Muscle layer of colon (tissue), 2 donors: ENCODE results near the gene ABHD14A.
"Not testable (repeated sequence)": the region's sequence is repeated elsewhere in the genome, so short reads cannot be mapped to it uniquely, and the experiment has no call there.

Experiments
- H3K27ac ChIP-seq: one replicate; pipeline ENCODE4 v1.7.0; 2013; ENCODE audit warnings: low read depth, mild to moderate bottlenecking, low read length, moderate library complexity
- H3K27me3 ChIP-seq, 2 donors: one replicate each; pipeline ENCODE4 v1.7.0; 2013; ENCODE audit warnings: low read length in 2 of 2, mild to moderate bottlenecking in 2 of 2; ENCODE audit not compliant: insufficient read depth in 2 of 2, control insufficient read depth in 1 of 2
- H3K36me3 ChIP-seq: one replicate; pipeline ENCODE4 v1.7.0; 2013; ENCODE audit warnings: mild to moderate bottlenecking, low read length; ENCODE audit not compliant: insufficient read depth
- H3K4me1 ChIP-seq: one replicate; pipeline ENCODE4 v1.7.0; 2013; ENCODE audit warnings: mild to moderate bottlenecking, low read length; ENCODE audit not compliant: insufficient read depth
- H3K4me3 ChIP-seq, 2 donors: one replicate each; pipeline ENCODE4 v1.7.0; 2013; ENCODE audit warnings: low read length in 2 of 2, low read depth in 1 of 2, mild to moderate bottlenecking in 1 of 2, moderate library complexity in 1 of 2
- H3K9ac ChIP-seq: one replicate; pipeline ENCODE4 v1.7.0; 2013; ENCODE audit warnings: low read length
- H3K9me3 ChIP-seq: one replicate; pipeline ENCODE4 v1.7.0; 2013; ENCODE audit warnings: mild to moderate bottlenecking, low read length
- donor health status: abdominal sarcoma.
- donor health status: Adenocarcinoma of cecum.

Gene ABHD14A

GRCh38 chr3:51974963-51975851, at the start of gene ABHD14A:
Gene ABHD14A (plus strand): TSS chr3:51975064. CDS start chr3:51975136, 72 bp downstream.
- peak within 1 kb of the TSS; percentile 78 for H3K27ac ChIP-seq
- H3K36me3 ChIP-seq = peaks cover 8% of the 10 kb centered on the region
- no peaks in the 10 kb centered on the region for H3K9me3 ChIP-seq
- peak within 1 kb of the TSS; percentile 63 to 79 for H3K4me3 ChIP-seq
- peaks cover 13% of the 10 kb centered on the region for H3K4me1 ChIP-seq
- no peaks in the 10 kb centered on the region for H3K27me3 ChIP-seq
- H3K9ac ChIP-seq = peak within 1 kb of the TSS; percentile 61

- Histone ChIP-seq H3K36me3 (no peaks in the 10 kb centered on the region), H3K27ac (no peak overlapping the region), H3K4me1 (no peaks in the 10 kb centered on the region), H3K9ac (no peak overlapping the region), H3K27me3 (no peaks in the 10 kb centered on the region), H3K4me3 (no peak overlapping the region), H3K9me3 (no peaks in the 10 kb centered on the region)
Observed at GRCh38 chr3:51927061-51927977, 47.5 kb upstream of the ABHD14A start.

GRCh38 chr3:51928438-51928837, 46.4 kb upstream of the ABHD14A start:
- H3K4me1 ChIP-seq = no peaks in the 10 kb centered on the region
- no peak overlapping the region for H3K27ac ChIP-seq
- H3K9ac ChIP-seq = no peak overlapping the region
- H3K9me3 ChIP-seq = no peaks in the 10 kb centered on the region
- H3K4me3 ChIP-seq = no peak overlapping the region
- H3K27me3 ChIP-seq = no peaks in the 10 kb centered on the region
- peaks cover 8% of the 10 kb centered on the region for H3K36me3 ChIP-seq

- not testable (repeated sequence) for H3K9ac ChIP-seq, H3K27me3 ChIP-seq, H3K9me3 ChIP-seq, H3K4me1 ChIP-seq, H3K27ac ChIP-seq, H3K4me3 ChIP-seq
- H3K36me3 ChIP-seq = peaks cover 14% of the 10 kb centered on the region
Observed at GRCh38 chr3:51928981-51929380, 45.9 kb upstream of the ABHD14A start.

- H3K9me3 ChIP-seq = no peaks in the 10 kb centered on the region
- peaks cover 17% of the 10 kb centered on the region for H3K36me3 ChIP-seq
- H3K27ac ChIP-seq = no peak overlapping the region
- H3K27me3 ChIP-seq = no peaks in the 10 kb centered on the region
- H3K4me3 ChIP-seq = no peak overlapping the region
- no peak overlapping the region for H3K9ac ChIP-seq
- H3K4me1 ChIP-seq = no peaks in the 10 kb centered on the region
Observed at GRCh38 chr3:51929420-51930003, 45.4 kb upstream of the ABHD14A start.

GRCh38 chr3:51930439-51930838, 44.4 kb upstream of the ABHD14A start:
- H3K9ac ChIP-seq = no peak overlapping the region
- no peaks in the 10 kb centered on the region for H3K9me3 ChIP-seq
- H3K4me1 ChIP-seq = no peaks in the 10 kb centered on the region
- no peaks in the 10 kb centered on the region for H3K27me3 ChIP-seq
- peaks cover 23% of the 10 kb centered on the region for H3K36me3 ChIP-seq
- H3K4me3 ChIP-seq = no peak overlapping the region
- H3K27ac ChIP-seq = no peak overlapping the region

- Histone ChIP-seq H3K9me3 (no peaks in the 10 kb centered on the region), H3K36me3 (peaks cover 35% of the 10 kb centered on the region), H3K27ac (no peak overlapping the region), H3K27me3 (no peaks in the 10 kb centered on the region), H3K9ac (no peak overlapping the region), H3K4me3 (no peak overlapping the region), H3K4me1 (no peaks in the 10 kb centered on the region)
Observed at GRCh38 chr3:51931756-51932155, 43.1 kb upstream of the ABHD14A start.

- Histone ChIP-seq H3K27me3 (no peaks in the 10 kb centered on the region), H3K27ac (no peak overlapping the region), H3K36me3 (peaks cover 44% of the 10 kb centered on the region), H3K4me3 (no peak overlapping the region), H3K4me1 (no peaks in the 10 kb centered on the region), H3K9ac (no peak overlapping the region), H3K9me3 (no peaks in the 10 kb centered on the region)
Observed at GRCh38 chr3:51932471-51933370, 42.1 kb upstream of the ABHD14A start.

GRCh38 chr3:51933471-51934138, 41.3 kb upstream of the ABHD14A start:
- H3K36me3 ChIP-seq = peaks cover 45% of the 10 kb centered on the region
- H3K4me3 ChIP-seq = no peak overlapping the region
- no peaks in the 10 kb centered on the region for H3K9me3 ChIP-seq
- no peaks in the 10 kb centered on the region for H3K4me1 ChIP-seq
- H3K27ac ChIP-seq = no peak overlapping the region
- H3K9ac ChIP-seq = no peak overlapping the region
- no peaks in the 10 kb centered on the region for H3K27me3 ChIP-seq

GRCh38 chr3:51934139-51934850, 40.6 kb upstream of the ABHD14A start:
- Histone ChIP-seq H3K9me3 (no peaks in the 10 kb centered on the region), H3K9ac (no peak overlapping the region), H3K4me1 (no peaks in the 10 kb centered on the region), H3K27ac (no peak overlapping the region), H3K4me3 (no peak overlapping the region), H3K36me3 (peaks cover 45% of the 10 kb centered on the region), H3K27me3 (no peaks in the 10 kb centered on the region)
